Endothelial cell of umbilical vein (primary cell): ENCODE results near the gene MLPH. TPM values are rescaled to one million over a fixed set of nuclear protein-coding genes. Genes with fewer than 3 reads are reported as not detected.

ENCODE experiments used
- BruUV-seq: library from RNA; stranded (reverse); fragments of 400-500 nt; replicated peaks from 2 replicates; lab custom pipeline; 2021; lab: Mats Ljungman, UMichigan
- CTCF ChIA-PET: fragments of 300-600, 350-600 bp; sonication (Branson Sonifier 250); formaldehyde crosslinking; loops from one replicate; lab custom pipeline; 2021; ENCODE audit warnings: antibody characterized with exemption, inconsistent platforms; lab: Charles Lee
- POLR2A ChIA-PET: fragments of 300-600, 350-600 bp; sonication (Branson Sonifier 250); formaldehyde crosslinking; loops from one replicate; lab custom pipeline; 2021; ENCODE audit warnings: antibody characterized with exemption, inconsistent platforms; lab: Charles Lee
- DNase-seq: peaks from one replicate; pipeline ENCODE4 v3.0.0-alpha.2; 2011; ENCODE audit warnings: low read depth, low spot score
- FAIRE-seq: peaks from 2 replicates; lab custom pipeline; 2011; peaks lifted over from hg19 to GRCh38; lab: Jason Lieb, UNC
- H2AFZ ChIP-seq: 2 replicates; pipeline ENCODE4 v1.6.0; 2012; ENCODE audit warnings: low read depth, low read length, control low read depth, inconsistent platforms
- H3K27ac ChIP-seq: 2 replicates; pipeline ENCODE4 v1.5.1; 2011; ENCODE audit warnings: low read depth, mild to moderate bottlenecking, control low read depth, low read length, moderate library complexity; ENCODE audit not compliant: insufficient read depth
- H3K27me3 ChIP-seq, 2 experiments: 2 replicates each; pipeline versions ENCODE4 v1.6.0 to v1.6.1; 2011; ENCODE audit warnings: low read length in 2 of 2, mixed read lengths in 1 of 2; ENCODE audit not compliant: control insufficient read depth in 2 of 2, insufficient read depth in 2 of 2
- H3K36me3 ChIP-seq, 2 experiments: 2 replicates in 1 of 2; 3 replicates in 1 of 2; pipeline ENCODE4 v1.5.1; 2011; ENCODE audit warnings: low read length in 2 of 2, mild to moderate bottlenecking in 1 of 2, moderate library complexity in 1 of 2; ENCODE audit not compliant: control insufficient read depth in 2 of 2, insufficient read depth in 2 of 2; ENCODE audit errors: extremely low read depth in 1 of 2
- H3K4me1 ChIP-seq: 3 replicates; pipeline ENCODE4 v1.5.1; 2011; ENCODE audit warnings: mild to moderate bottlenecking, low read length; ENCODE audit not compliant: control insufficient read depth, insufficient read depth; ENCODE audit errors: extremely low read depth
- H3K4me2 ChIP-seq: 2 replicates; pipeline ENCODE4 v1.6.1; 2011; ENCODE audit warnings: low read length, control low read depth, mixed read lengths; ENCODE audit not compliant: insufficient read depth
- H3K4me3 ChIP-seq, 3 experiments: fragments of 200-600 bp in 1 of 3; sonication (generic), shearing (Covaris generic) in 1 of 3; replicated peaks in 1 of 3; 2 replicates each; pipeline ENCODE4 v1.5.1; 2011 to 2016; ENCODE audit warnings: control low read depth in 3 of 3, low read length in 3 of 3, mild to moderate bottlenecking in 2 of 3, inconsistent platforms in 1 of 3, low read depth in 1 of 3, moderate library complexity in 1 of 3; ENCODE audit not compliant: insufficient read depth in 1 of 3
- H3K79me2 ChIP-seq: 2 replicates; pipeline ENCODE4 v1.6.0; 2012; ENCODE audit warnings: low read length, inconsistent platforms; ENCODE audit not compliant: control insufficient read depth, insufficient read depth
- H3K9ac ChIP-seq: replicated peaks from 2 replicates; pipeline ENCODE3; 2011; ENCODE audit warnings: low read length, control low read depth; ENCODE audit not compliant: insufficient read depth; ENCODE audit errors: extremely low read depth
- H3K9me1 ChIP-seq: replicated peaks from 3 replicates; pipeline ENCODE4 v1.6.0; 2011; ENCODE audit warnings: mild to moderate bottlenecking, low read length; ENCODE audit not compliant: control insufficient read depth, insufficient read depth; ENCODE audit errors: extremely low read depth
- H3K9me3 ChIP-seq: replicated peaks from 2 replicates; pipeline ENCODE4 v1.5.1; 2012; ENCODE audit warnings: low read length, inconsistent platforms; ENCODE audit not compliant: control insufficient read depth, insufficient read depth
- H4K20me1 ChIP-seq: replicated peaks from 2 replicates; pipeline ENCODE3; 2011; ENCODE audit warnings: mild to moderate bottlenecking, low read length; ENCODE audit not compliant: control insufficient read depth, insufficient read depth; ENCODE audit errors: extremely low read depth
- CTCF ChIP-seq, 2 donors: IDR thresholded peaks; 1 replicate in 1 of 2; 2 replicates in 1 of 2; pipeline ENCODE4 v1.5.1; 2011; ENCODE audit warnings: low read length in 2 of 2, mild to moderate bottlenecking in 2 of 2, moderate library complexity in 2 of 2, control low read depth in 1 of 2, inconsistent platforms in 1 of 2, low read depth in 1 of 2; ENCODE audit not compliant: insufficient read depth in 1 of 2; ENCODE audit errors: extremely low read depth in 1 of 2
- GATA2 ChIP-seq: IDR thresholded peaks from 2 replicates; pipeline ENCODE4 v1.7.0; 2011; ENCODE audit warnings: low read depth, mild to moderate bottlenecking, moderate library complexity, mixed read lengths, low read length; ENCODE audit not compliant: insufficient read length, insufficient read depth
- MAX ChIP-seq: IDR thresholded peaks from 2 replicates; pipeline ENCODE4 v1.6.1; 2011; ENCODE audit not compliant: insufficient read depth, insufficient read length
- MYC ChIP-seq: IDR thresholded peaks from one replicate; pipeline ENCODE4 v1.6.1; 2011; ENCODE audit warnings: mild to moderate bottlenecking, low read depth, low read length
- POLR2A ChIP-seq: IDR thresholded peaks from 2 replicates; pipeline ENCODE4 v1.6.1; 2012; ENCODE audit warnings: low read depth, mild to moderate bottlenecking, control low read depth, low read length
- POLR2AphosphoS5 ChIP-seq: IDR thresholded peaks from 2 replicates; pipeline ENCODE4 v1.6.1; 2012; ENCODE audit warnings: low read depth, mild to moderate bottlenecking, control low read depth, low read length, moderate library complexity; ENCODE audit not compliant: insufficient read depth
- dilution Hi-C: fragments of 300-500 bp; cut with MboI; formaldehyde crosslinking; loops from one replicate; pipeline ENCODE4 v1.15.0; 2019; ENCODE audit warnings: low sequenced_read_pairs; ENCODE audit not compliant: extremely low pct_ligation_motif_present
- intact Hi-C: fragments of 100-400 bp; cut with micrococcal nuclease; formaldehyde crosslinking; loops from one replicate; pipeline ENCODE4 v1.10.0; 2022
- polyA plus RNA-seq, 4 experiments: library from polyadenylated mRNA; depleted of rRNA in 3 of 4; stranded (reverse) in 3 of 4; unstranded in 1 of 4; fragments of >200 nt; gene quantifications; 2 replicates each; pipeline versions ENCODE4 v1.2.1 to v1.2.3, GENCODE V29; 2011 to 2012; ENCODE audit warnings: missing spikeins in 1 of 4
- total RNA-seq: library from RNA; stranded (reverse); gene quantifications from 2 replicates; pipeline ENCODE4 v1.2.3, GENCODE V29; 2021

Gene MLPH
- total and polyA plus RNA-seq, 2 donors (not counting 3 experiments of a cell fraction or from before 2014, with no cell fraction given) = not detected

GRCh38 chr2:237449193-237449881, 37.7 kb upstream of the MLPH start:
- Histone ChIP-seq H2AFZ (no peak overlapping the region), H3K9ac (no peak overlapping the region), H3K4me3 (no peak overlapping the region), H4K20me1 (no peaks in the 10 kb centered on the region), H3K27ac (no peak overlapping the region), H3K9me3 (no peaks in the 10 kb centered on the region), H3K27me3 (peaks cover 53 to 62% of the 10 kb centered on the region in 2 experiments), H3K4me2 (peak overlapping the region; percentile 50), H3K9me1 (no peaks in the 10 kb centered on the region), H3K36me3 (no peaks in the 10 kb centered on the region), H3K4me1 (peaks cover 11% of the 10 kb centered on the region), H3K79me2 (no peaks in the 10 kb centered on the region)
- ChIA-PET CTCF (interaction anchor here (1.3 to 2.4 kb wide), 6 partner anchors 16 to 284 kb away, joined by 5 to 17 read pairs (median 6); no protein-coding TSS in a partner anchor), POLR2A (interaction anchor here (1.6 kb wide), 1 partner anchor 28 kb away, joined by 4 read pairs; no protein-coding TSS in a partner anchor)
- peak; percentile 75 for TF ChIP-seq POLR2AphosphoS5
- TF ChIP-seq MYC = no peak
- TF ChIP-seq CTCF (IDR thresholded peaks at IDR 0.05; ENCODE audit: extremely low read depth in 1 of 2, insufficient read depth in 1 of 2, low read depth in 1 of 2, low read length in 2 of 2) = peak in 1 of 2 donors; percentile 2
- peak; percentile 75 for TF ChIP-seq GATA2
- peak; percentile 37 for TF ChIP-seq POLR2A
- no peak for TF ChIP-seq MAX
- dilution Hi-C loops (no loop called here), intact Hi-C loops (loop anchor here (1.0 to 2.0 kb wide), 2 partner anchors 29 to 158 kb away; no protein-coding TSS in a partner anchor)
- FAIRE-seq = peak; percentile 95
- BruUV-seq = no TSS peak
- peak; percentile 87 for DNase-seq
